ENCODE measurements around the gene CSF1.

CSF1 gene

DNA sequence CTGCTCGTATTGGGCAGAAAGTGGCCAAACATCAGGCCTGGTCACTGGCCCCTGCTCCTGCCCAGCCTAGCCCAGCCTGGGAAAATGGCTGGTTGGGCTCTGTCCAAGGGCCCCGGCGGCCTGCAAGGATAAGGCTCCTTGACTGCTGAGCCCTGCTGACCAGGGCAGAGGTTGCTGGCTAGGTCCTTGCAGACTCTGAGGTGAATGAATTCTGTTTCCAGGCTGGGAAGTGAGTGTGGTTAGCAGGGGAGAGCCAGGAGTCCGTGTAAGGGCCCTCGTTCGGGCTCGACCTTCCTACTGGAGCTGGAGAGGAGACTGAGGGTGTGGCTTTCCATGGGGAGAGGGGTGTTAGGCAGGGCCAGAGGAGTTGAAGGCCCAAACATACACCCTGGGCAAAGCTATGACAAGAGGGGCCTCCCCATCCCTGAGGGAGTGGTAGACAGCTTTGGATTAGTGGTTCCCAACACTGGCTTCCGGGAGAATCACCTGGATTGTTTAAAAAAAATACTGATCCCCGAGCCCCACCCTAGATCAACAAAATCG, 20.6 kb downstream of the CSF1 start:
- no peak for DNase-seq (ENCODE audit: low read depth)
- H3K4me3 ChIP-seq (ENCODE audit: low read depth, low read length) = no peak overlapping the region
- TF ChIP-seq, protein P1, sequence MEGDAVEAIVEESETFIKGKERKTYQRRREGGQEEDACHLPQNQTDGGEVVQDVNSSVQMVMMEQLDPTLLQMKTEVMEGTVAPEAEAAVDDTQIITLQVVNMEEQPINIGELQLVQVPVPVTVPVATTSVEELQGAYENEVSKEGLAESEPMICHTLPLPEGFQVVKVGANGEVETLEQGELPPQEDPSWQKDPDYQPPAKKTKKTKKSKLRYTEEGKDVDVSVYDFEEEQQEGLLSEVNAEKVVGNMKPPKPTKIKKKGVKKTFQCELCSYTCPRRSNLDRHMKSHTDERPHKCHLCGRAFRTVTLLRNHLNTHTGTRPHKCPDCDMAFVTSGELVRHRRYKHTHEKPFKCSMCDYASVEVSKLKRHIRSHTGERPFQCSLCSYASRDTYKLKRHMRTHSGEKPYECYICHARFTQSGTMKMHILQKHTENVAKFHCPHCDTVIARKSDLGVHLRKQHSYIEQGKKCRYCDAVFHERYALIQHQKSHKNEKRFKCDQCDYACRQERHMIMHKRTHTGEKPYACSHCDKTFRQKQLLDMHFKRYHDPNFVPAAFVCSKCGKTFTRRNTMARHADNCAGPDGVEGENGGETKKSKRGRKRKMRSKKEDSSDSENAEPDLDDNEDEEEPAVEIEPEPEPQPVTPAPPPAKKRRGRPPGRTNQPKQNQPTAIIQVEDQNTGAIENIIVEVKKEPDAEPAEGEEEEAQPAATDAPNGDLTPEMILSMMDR (IDR thresholded peaks at IDR 0.05; ENCODE audit: low read depth, low read length, missing control alignments) = no peak

DNA sequence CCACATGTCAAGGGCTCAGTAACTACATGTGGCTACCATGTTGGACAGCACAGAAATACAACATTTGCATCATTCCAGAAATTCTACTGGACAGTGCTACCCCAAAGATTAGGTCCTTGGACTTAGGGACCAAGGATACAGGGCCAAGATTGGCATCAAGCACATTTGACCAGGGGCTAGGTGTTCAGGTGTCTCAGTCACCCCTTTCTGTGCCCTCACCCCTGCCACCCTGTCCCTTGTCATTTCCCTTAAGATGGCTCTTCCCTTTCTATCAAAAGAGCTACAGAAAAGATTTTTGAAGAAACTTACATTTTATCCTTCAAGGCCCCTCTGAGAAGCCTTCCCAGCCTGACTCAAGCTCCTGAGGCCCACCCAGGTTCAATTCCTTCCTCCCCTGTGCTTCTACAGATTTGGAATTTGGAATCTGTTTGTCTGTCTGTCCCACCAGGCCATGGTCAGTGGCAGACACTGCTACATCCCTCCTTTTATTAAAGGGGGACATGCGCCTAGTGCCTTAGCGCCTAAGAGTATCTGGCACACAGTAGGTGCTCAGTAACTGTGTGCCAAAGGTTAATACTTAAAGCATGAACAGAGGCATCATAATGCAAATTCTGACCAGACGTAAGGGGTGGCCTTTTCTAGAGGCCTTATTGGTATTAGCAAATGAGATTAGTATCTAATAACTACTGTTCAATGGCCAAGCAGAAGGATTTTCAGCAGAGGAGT, 21.4 kb downstream of the CSF1 start:
- no peak overlapping the region for H3K4me3 ChIP-seq (ENCODE audit: low read depth, low read length)
- TF ChIP-seq, protein P1 (IDR thresholded peaks at IDR 0.05; ENCODE audit: low read depth, low read length, missing control alignments) = no peak
- DNase-seq (ENCODE audit: low read depth) = no peak

DNA sequence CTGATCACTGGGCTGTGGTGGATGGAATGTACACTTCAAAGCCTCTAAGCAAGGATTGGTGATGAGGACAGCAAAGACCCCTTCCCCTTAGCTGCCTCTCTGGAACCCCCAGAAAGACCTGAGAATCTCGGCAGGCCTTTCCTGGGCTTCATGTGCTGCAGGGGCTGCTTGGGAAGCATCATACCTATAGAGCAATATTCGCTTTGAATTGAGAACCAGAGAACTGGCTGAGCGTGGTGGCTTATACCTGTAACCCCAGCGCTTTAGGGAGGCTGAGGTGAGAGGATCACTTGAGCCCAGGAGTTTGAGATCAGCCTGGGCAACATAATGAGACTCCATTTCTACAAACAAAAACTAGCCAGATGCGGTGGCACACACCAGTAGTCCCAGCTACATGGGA, 22.0 kb downstream of the CSF1 start:
- DNase-seq (ENCODE audit: low read depth) = no peak
- TF ChIP-seq, protein P1 (IDR thresholded peaks at IDR 0.05; ENCODE audit: low read depth, low read length, missing control alignments) = no peak

DNA sequence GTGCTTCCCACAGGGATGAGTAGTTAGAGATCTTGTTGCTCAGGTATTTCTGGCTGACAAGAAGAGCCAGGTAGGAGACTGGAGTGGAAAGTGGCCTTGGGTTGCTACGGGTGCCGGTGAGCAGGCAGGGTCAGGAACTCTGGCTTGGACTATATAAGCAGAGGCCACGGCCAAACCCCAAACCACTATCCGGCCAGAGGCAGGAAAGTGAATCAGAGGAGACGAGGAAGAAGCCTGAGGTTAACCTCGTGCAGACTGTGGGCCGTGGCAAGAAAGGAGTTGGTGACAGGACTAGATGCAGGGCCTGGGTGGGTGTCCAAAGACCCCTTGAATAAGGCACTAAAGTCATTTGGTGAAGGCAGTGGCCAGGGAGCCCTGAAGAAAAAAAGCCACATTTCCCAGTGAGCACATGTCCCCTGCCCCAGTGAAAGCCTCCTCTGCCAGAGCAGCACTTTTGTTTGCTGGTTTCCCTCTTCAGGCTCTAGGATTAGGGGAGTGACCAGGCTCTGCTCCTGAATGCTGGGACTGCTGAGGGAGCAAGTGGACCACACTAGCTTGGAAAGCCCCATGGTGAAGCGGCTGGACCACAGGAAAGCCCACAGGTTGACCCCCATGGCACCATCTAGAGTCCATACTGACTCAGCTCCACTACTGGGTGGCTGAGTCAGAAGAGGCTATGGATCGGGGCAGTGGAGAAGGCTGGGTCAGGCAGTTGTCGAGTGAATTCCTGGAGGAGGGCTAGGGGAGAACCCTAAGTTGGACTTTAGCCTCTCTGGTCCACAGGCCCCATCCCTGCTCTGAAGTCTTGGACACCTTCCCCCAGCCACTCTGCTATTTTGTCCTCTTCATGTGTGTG, 23.4 kb downstream of the CSF1 start:
- H3K4me3 ChIP-seq (ENCODE audit: low read depth, low read length) = no peak overlapping the region
- DNase-seq (ENCODE audit: low read depth) = no peak
- TF ChIP-seq, protein P1 (IDR thresholded peaks at IDR 0.05; ENCODE audit: low read depth, low read length, missing control alignments) = no peak

More for the DNA sequence above, 22.0 kb downstream of the CSF1 start:
- H3K4me3 ChIP-seq (ENCODE audit: low read depth, low read length) = no peak overlapping the region

DNA sequence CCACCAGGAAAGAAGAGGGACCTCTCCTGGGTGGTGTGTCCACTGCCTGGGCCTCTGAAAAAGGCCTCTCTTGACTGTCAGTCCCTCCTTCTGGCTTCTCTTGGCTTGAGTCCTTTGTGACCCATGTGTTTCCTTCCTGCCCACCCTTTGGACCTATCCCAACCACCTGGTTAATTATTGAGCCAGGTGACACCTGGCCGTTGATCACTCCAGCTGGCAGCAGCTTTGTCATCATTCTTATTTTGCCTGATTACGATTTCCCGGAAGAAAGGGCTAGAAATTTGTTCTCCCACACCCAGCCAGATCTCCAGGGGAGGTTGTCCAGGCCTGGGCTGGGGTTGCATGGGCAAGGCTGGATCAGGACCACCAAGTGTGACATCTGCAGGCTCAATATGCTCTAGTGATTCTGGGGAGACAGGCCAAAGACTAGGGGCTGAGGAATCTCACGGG, 24.8 kb downstream of the CSF1 start:
- TF ChIP-seq, protein P1 (IDR thresholded peaks at IDR 0.05; ENCODE audit: low read depth, low read length, missing control alignments) = no peak
- H3K4me3 ChIP-seq (ENCODE audit: low read depth, low read length) = no peak overlapping the region
- no peak for DNase-seq (ENCODE audit: low read depth)

DNA sequence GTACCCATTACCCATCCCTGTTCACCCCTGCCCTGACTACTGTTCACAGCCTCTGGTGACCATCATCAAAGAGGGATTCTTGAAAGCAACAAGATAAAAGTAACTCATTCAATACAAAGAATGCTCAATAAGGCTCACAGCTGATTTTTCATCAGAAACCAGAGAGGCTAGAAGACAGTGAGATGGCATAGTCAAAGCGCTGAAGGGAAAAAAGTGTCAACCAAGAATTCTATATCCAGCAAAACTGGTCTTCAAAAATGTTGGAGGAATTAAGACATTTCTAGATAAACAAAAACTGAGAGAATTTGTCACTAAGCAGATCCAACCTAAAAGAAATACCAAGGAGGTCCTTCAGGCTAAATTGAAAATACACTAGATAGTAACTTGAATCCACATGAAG, 27.1 kb downstream of the CSF1 start:
- TF ChIP-seq, protein P1 (IDR thresholded peaks at IDR 0.05; ENCODE audit: low read depth, low read length, missing control alignments) = no peak
- no peak overlapping the region for H3K4me3 ChIP-seq (ENCODE audit: low read depth, low read length)
- no peak for DNase-seq (ENCODE audit: low read depth)

Measured in GM12864 (cell line).